ENCODE results near the gene COPS7A. TPM values are rescaled to one million over a fixed set of nuclear protein-coding genes. Genes with fewer than 3 reads are reported as not detected.

COPS7A gene
- polyA plus RNA-seq, 1 donor (not counting 4 experiments of a cell fraction or from before 2014, with no cell fraction given): 85.4 TPM

DNA sequence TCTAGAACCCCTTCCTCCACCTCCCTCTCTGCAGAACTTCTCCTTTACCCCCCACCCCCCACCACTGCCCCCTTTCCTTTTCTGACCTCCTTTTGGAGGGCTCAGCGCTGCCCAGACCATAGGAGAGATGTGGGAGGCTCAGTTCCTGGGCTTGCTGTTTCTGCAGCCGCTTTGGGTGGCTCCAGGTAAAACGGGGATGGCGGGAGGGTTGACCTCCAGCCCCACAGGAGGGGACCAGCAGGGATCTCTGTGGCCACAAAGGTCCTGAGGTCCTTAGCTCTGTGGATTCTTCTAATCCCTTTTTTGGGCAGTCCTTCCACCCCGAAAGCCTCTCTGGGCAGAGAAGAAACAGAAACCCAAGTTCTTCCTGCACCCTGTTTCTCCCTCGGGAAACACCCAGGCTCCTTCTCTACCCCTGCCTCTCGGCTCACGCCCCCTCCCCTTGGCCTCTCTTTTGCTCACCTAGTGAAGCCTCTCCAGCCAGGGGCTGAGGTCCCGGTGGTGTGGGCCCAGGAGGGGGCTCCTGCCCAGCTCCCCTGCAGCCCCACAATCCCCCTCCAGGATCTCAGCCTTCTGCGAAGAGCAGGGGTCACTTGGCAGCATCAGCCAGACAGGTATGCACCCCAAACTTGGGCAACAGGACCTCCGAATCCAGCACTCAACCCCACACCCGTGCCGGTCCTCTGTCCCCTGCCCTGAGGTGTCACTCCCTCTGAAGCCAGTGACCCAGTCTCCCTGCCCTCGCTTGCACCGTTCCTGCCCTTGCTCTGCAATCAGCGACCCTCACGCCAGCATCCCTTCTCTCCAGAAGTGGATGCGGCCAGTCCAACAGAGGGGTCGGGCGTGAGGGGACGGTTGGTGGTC is 49.1 kb downstream of the COPS7A start:
- Histone ChIP-seq H4K20me1 (ENCODE audit: control insufficient read depth, extremely low read depth, insufficient read depth, low read length) (no peaks in the 10 kb centered on the region), H3K27ac (ENCODE audit: control insufficient read depth, insufficient read depth, low read length) (no peak overlapping the region), H3K9me3 (ENCODE audit: control insufficient read depth, low read depth, low read length) (no peaks in the 10 kb centered on the region), H3K4me3 (ENCODE audit: control insufficient read depth in 2 of 3, extremely low read depth in 1 of 3, insufficient read depth in 2 of 3, low read depth in 1 of 3, low read length in 3 of 3) (no peak overlapping the region), H3K9me1 (ENCODE audit: control insufficient read depth, extremely low read depth, insufficient read depth, low read length) (no peaks in the 10 kb centered on the region), H3K36me3 (ENCODE audit: control insufficient read depth in 2 of 2, extremely low read depth in 1 of 2, insufficient read depth in 2 of 2, low read length in 2 of 2) (peaks cover 4 to 7% of the 10 kb centered on the region in 2 experiments), H3K4me2 (ENCODE audit: control insufficient read depth, extremely low read depth, insufficient read depth, low read depth, low read length) (no peak overlapping the region), H3K9ac (ENCODE audit: control insufficient read depth, extremely low read depth, insufficient read depth, low read length) (no peak overlapping the region), H3K4me1 (ENCODE audit: control insufficient read depth, extremely low read depth, insufficient read depth, low read length) (peaks cover 10% of the 10 kb centered on the region), H3K27me3 (ENCODE audit: control insufficient read depth, extremely low read depth, insufficient read depth, low read length) (peaks cover 34% of the 10 kb centered on the region), H3K79me2 (ENCODE audit: control insufficient read depth, insufficient read depth, low read length) (peaks cover 2% of the 10 kb centered on the region), H2AFZ (ENCODE audit: control insufficient read depth, low read length) (no peak overlapping the region)
- dilution Hi-C loops (cut with MboI; ENCODE audit: extremely low pct_ligation_motif_present, low sequenced_read_pairs): no loop called here
- TF ChIP-seq, protein P1, sequence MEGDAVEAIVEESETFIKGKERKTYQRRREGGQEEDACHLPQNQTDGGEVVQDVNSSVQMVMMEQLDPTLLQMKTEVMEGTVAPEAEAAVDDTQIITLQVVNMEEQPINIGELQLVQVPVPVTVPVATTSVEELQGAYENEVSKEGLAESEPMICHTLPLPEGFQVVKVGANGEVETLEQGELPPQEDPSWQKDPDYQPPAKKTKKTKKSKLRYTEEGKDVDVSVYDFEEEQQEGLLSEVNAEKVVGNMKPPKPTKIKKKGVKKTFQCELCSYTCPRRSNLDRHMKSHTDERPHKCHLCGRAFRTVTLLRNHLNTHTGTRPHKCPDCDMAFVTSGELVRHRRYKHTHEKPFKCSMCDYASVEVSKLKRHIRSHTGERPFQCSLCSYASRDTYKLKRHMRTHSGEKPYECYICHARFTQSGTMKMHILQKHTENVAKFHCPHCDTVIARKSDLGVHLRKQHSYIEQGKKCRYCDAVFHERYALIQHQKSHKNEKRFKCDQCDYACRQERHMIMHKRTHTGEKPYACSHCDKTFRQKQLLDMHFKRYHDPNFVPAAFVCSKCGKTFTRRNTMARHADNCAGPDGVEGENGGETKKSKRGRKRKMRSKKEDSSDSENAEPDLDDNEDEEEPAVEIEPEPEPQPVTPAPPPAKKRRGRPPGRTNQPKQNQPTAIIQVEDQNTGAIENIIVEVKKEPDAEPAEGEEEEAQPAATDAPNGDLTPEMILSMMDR (optimal IDR thresholded peaks at IDR 0.05 in 1 of 3, IDR thresholded peaks at IDR 0.05 in 1 of 3, conservative IDR thresholded peaks at IDR 0.05 in 1 of 3; ENCODE audit: extremely low read depth in 1 of 3, insufficient read depth in 2 of 3, low read length in 3 of 3): no peak
- TF ChIP-seq EZH2 (IDR thresholded peaks at IDR 0.05; ENCODE audit: low read length): no peak
- DNase-seq (ENCODE audit: low read depth, low spot score) (no peak), FAIRE-seq (no peak)

DNA sequence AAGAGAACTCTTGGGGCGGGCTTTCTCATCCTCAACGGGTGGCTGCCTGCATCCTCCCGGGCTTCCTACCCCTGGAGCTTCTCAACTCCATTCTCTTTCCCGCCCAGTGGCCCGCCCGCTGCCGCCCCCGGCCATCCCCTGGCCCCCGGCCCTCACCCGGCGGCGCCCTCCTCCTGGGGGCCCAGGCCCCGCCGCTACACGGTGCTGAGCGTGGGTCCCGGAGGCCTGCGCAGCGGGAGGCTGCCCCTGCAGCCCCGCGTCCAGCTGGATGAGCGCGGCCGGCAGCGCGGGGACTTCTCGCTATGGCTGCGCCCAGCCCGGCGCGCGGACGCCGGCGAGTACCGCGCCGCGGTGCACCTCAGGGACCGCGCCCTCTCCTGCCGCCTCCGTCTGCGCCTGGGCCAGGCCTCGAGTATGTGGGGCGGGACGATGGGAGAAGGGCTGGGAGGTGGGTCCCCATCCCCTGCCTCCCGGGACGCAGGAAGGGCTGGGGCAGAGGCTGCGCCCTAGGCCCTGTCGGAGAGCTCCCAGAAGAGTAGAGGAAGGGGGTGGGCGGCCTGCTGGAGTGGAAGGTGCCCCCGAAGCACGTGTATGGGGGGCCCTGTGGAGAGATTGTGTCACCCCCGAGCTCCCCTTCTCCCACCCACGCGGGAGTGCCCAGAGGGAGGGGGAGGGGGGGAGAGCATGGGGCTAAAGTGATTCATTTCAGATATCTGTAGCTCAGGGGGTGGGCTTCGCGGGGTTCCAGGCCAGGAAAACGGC is 49.9 kb downstream of the COPS7A start:
- peaks cover 35% of the 10 kb centered on the region for H3K27me3 ChIP-seq (ENCODE audit: control insufficient read depth, extremely low read depth, insufficient read depth, low read length)
- no peak overlapping the region for H3K9ac ChIP-seq (ENCODE audit: control insufficient read depth, extremely low read depth, insufficient read depth, low read length)
- no peak overlapping the region for H3K4me3 ChIP-seq (ENCODE audit: control insufficient read depth in 2 of 3, extremely low read depth in 1 of 3, insufficient read depth in 2 of 3, low read depth in 1 of 3, low read length in 3 of 3)
- H3K4me2 ChIP-seq (ENCODE audit: control insufficient read depth, extremely low read depth, insufficient read depth, low read depth, low read length): peak overlapping the region; percentile 10
- H3K9me3 ChIP-seq (ENCODE audit: control insufficient read depth, low read depth, low read length): no peaks in the 10 kb centered on the region
- H2AFZ ChIP-seq (ENCODE audit: control insufficient read depth, low read length): no peak overlapping the region
- H3K36me3 ChIP-seq (ENCODE audit: control insufficient read depth in 2 of 2, extremely low read depth in 1 of 2, insufficient read depth in 2 of 2, low read length in 2 of 2): peaks cover 4 to 7% of the 10 kb centered on the region in 2 experiments
- FAIRE-seq (no peak), DNase-seq (ENCODE audit: low read depth, low spot score) (no peak)
- dilution Hi-C loops (cut with MboI; ENCODE audit: extremely low pct_ligation_motif_present, low sequenced_read_pairs): no loop called here
- no peaks in the 10 kb centered on the region for H3K79me2 ChIP-seq (ENCODE audit: control insufficient read depth, insufficient read depth, low read length)
- peaks cover 8% of the 10 kb centered on the region for H3K4me1 ChIP-seq (ENCODE audit: control insufficient read depth, extremely low read depth, insufficient read depth, low read length)
- no peak overlapping the region for H3K27ac ChIP-seq (ENCODE audit: control insufficient read depth, insufficient read depth, low read length)
- TF ChIP-seq, protein P1 (optimal IDR thresholded peaks at IDR 0.05 in 1 of 3, IDR thresholded peaks at IDR 0.05 in 1 of 3, conservative IDR thresholded peaks at IDR 0.05 in 1 of 3; ENCODE audit: extremely low read depth in 1 of 3, insufficient read depth in 2 of 3, low read length in 3 of 3): no peak
- no peak for TF ChIP-seq EZH2 (IDR thresholded peaks at IDR 0.05; ENCODE audit: low read length)
- H4K20me1 ChIP-seq (ENCODE audit: control insufficient read depth, extremely low read depth, insufficient read depth, low read length): no peaks in the 10 kb centered on the region
- no peaks in the 10 kb centered on the region for H3K9me1 ChIP-seq (ENCODE audit: control insufficient read depth, extremely low read depth, insufficient read depth, low read length)

Measured in keratinocyte (primary cell).